Measurements from ENCODE around the gene PILRA. TPM values are rescaled to one million over a fixed set of nuclear protein-coding genes. Genes with fewer than 3 reads are reported as not detected.
"Not testable (repeated sequence)": the region's sequence is repeated elsewhere in the genome, so short reads cannot be mapped to it uniquely, and the experiment has no call there.

Gene PILRA
- polyA plus RNA-seq, 4 donors: 0.81 to 5.0 (median 3.4) TPM

GRCh38 chr7:100443096-100443840, 70.0 kb downstream of the PILRA start:
- no peaks in the 10 kb centered on the region for H3K9me3 ChIP-seq (ENCODE audit: control insufficient read depth in 2 of 2, insufficient read depth in 1 of 2, low read depth in 1 of 2, low read length in 1 of 2)
- no peak for FAIRE-seq
- peaks cover 0 to 5% (median 0%) of the 10 kb centered on the region in 3 donors for H3K36me3 ChIP-seq (ENCODE audit: control insufficient read depth in 3 of 3, insufficient read depth in 2 of 3, low read depth in 1 of 3, low read length in 3 of 3)
- no peak overlapping the region for H3K4me3 ChIP-seq (ENCODE audit: low read depth in 1 of 3, low read length in 3 of 3)
- H3K4me1 ChIP-seq (ENCODE audit: control insufficient read depth in 3 of 3, insufficient read depth in 2 of 3, low read depth in 1 of 3, low read length in 2 of 3): peaks cover 0 to 25% (median 0%) of the 10 kb centered on the region in 3 donors
- peak overlapping the region in 2 of 3 donors; percentile 55 to 86 for H3K27ac ChIP-seq (ENCODE audit: low read depth in 1 of 3, low read length in 2 of 3)
- no peaks in the 10 kb centered on the region for H3K27me3 ChIP-seq (ENCODE audit: control insufficient read depth in 3 of 3, insufficient read depth in 3 of 3, low read length in 3 of 3)
- WGBS, 3 donors: 88 to 90% (median 88%) methylated on average over 9 of the region's 9 CpGs
- peak in 1 of 2 donors; percentile 34 for DNase-seq

- Histone ChIP-seq H3K4me3 (ENCODE audit: low read depth in 1 of 3, low read length in 3 of 3) (no peak overlapping the region), H3K27ac (ENCODE audit: low read depth in 1 of 3, low read length in 2 of 3) (peak overlapping the region; percentile 55 to 86 (median 72)), H3K27me3 (ENCODE audit: control insufficient read depth in 3 of 3, insufficient read depth in 3 of 3, low read length in 3 of 3) (no peaks in the 10 kb centered on the region), H3K36me3 (ENCODE audit: control insufficient read depth in 3 of 3, insufficient read depth in 2 of 3, low read depth in 1 of 3, low read length in 3 of 3) (peaks cover 0 to 5% (median 0%) of the 10 kb centered on the region in 3 donors), H3K4me1 (ENCODE audit: control insufficient read depth in 3 of 3, insufficient read depth in 2 of 3, low read depth in 1 of 3, low read length in 2 of 3) (peaks cover 0 to 25% (median 0%) of the 10 kb centered on the region in 3 donors), H3K9me3 (ENCODE audit: control insufficient read depth in 2 of 2, insufficient read depth in 1 of 2, low read depth in 1 of 2, low read length in 1 of 2) (no peaks in the 10 kb centered on the region)
- WGBS, 3 donors: 37 to 41% (median 38%) methylated on average over 14 of the region's 14 CpGs
- DNase-seq (peak; percentile 75 to 92), FAIRE-seq (no peak)
Measured at GRCh38 chr7:100444311-100445278, 71.3 kb downstream of the PILRA start.

- Histone ChIP-seq H3K27ac (ENCODE audit: low read depth in 1 of 3, low read length in 2 of 3) (no peak overlapping the region), H3K4me1 (ENCODE audit: control insufficient read depth in 3 of 3, insufficient read depth in 2 of 3, low read depth in 1 of 3, low read length in 2 of 3) (peaks cover 0 to 35% (median 0%) of the 10 kb centered on the region in 3 donors), H3K36me3 (ENCODE audit: control insufficient read depth in 3 of 3, insufficient read depth in 2 of 3, low read depth in 1 of 3, low read length in 3 of 3) (peaks cover 0 to 5% (median 0%) of the 10 kb centered on the region in 3 donors), H3K27me3 (ENCODE audit: control insufficient read depth in 3 of 3, insufficient read depth in 3 of 3, low read length in 3 of 3) (no peaks in the 10 kb centered on the region), H3K4me3 (ENCODE audit: low read depth in 1 of 3, low read length in 3 of 3) (no peak overlapping the region), H3K9me3 (ENCODE audit: control insufficient read depth in 2 of 2, insufficient read depth in 1 of 2, low read depth in 1 of 2, low read length in 1 of 2) (no peaks in the 10 kb centered on the region)
- FAIRE-seq (no peak), DNase-seq (no peak)
- 77 to 80% (median 77%) methylated on average over 2 of the region's 2 CpGs for WGBS, 3 donors
Measured at GRCh38 chr7:100446040-100446439, 72.8 kb downstream of the PILRA start.

- 96 to 98% (median 97%) methylated on average over 8 of the region's 8 CpGs for WGBS, 3 donors
- DNase-seq; FAIRE-seq; H3K4me3 ChIP-seq (ENCODE audit: low read depth in 1 of 3, low read length in 3 of 3); H3K9me3 ChIP-seq (ENCODE audit: control insufficient read depth in 2 of 2, insufficient read depth in 1 of 2, low read depth in 1 of 2, low read length in 1 of 2); H3K27me3 ChIP-seq (ENCODE audit: control insufficient read depth in 3 of 3, insufficient read depth in 3 of 3, low read length in 3 of 3); H3K27ac ChIP-seq (ENCODE audit: low read depth in 1 of 3, low read length in 2 of 3); H3K36me3 ChIP-seq (ENCODE audit: control insufficient read depth in 3 of 3, insufficient read depth in 2 of 3, low read depth in 1 of 3, low read length in 3 of 3): not testable (repeated sequence)
- H3K4me1 ChIP-seq (ENCODE audit: control insufficient read depth in 3 of 3, insufficient read depth in 2 of 3, low read depth in 1 of 3, low read length in 2 of 3): peaks cover 0 to 35% (median 0%) of the 10 kb centered on the region in 3 donors
Measured at GRCh38 chr7:100447363-100447762, 74.1 kb downstream of the PILRA start.

GRCh38 chr7:100449190-100449795, 76.0 kb downstream of the PILRA start:
- H3K4me1 ChIP-seq (ENCODE audit: control insufficient read depth in 3 of 3, insufficient read depth in 2 of 3, low read depth in 1 of 3, low read length in 2 of 3): peaks cover 0 to 26% (median 0%) of the 10 kb centered on the region in 3 donors
- no peak overlapping the region for H3K27ac ChIP-seq (ENCODE audit: low read depth in 1 of 3, low read length in 2 of 3)
- no peaks in the 10 kb centered on the region for H3K27me3 ChIP-seq (ENCODE audit: control insufficient read depth in 3 of 3, insufficient read depth in 3 of 3, low read length in 3 of 3)
- DNase-seq (no peak), FAIRE-seq (no peak)
- no peaks in the 10 kb centered on the region for H3K9me3 ChIP-seq (ENCODE audit: control insufficient read depth in 2 of 2, insufficient read depth in 1 of 2, low read depth in 1 of 2, low read length in 1 of 2)
- 67 to 80% (median 69%) methylated on average over 13 of the region's 13 CpGs for WGBS, 3 donors
- H3K36me3 ChIP-seq (ENCODE audit: control insufficient read depth in 3 of 3, insufficient read depth in 2 of 3, low read depth in 1 of 3, low read length in 3 of 3): no peaks in the 10 kb centered on the region
- peak overlapping the region in 1 of 3 donors; percentile 71 for H3K4me3 ChIP-seq (ENCODE audit: low read depth in 1 of 3, low read length in 3 of 3)

Other genes with a start within 250 kb of the PILRA start
- 1 to 10 TPM; 2.0 to 3.3 (median 2.7) TPM for gene MBLAC1, start 246.5 kb upstream of the PILRA start, polyA plus RNA-seq
- 100 to 1,000 TPM; 141 to 370 (median 222) TPM for gene LAMTOR4, start 224.6 kb upstream of the PILRA start, polyA plus RNA-seq
- 10 to 100 TPM; 16.7 to 28.0 (median 23.7) TPM for gene TRAPPC14, start 214.8 kb upstream of the PILRA start, polyA plus RNA-seq
- gene GAL3ST4, start 204.9 kb upstream of the PILRA start, polyA plus RNA-seq: 1 to 10 TPM in 2 of 4 donors, under 1 TPM in 1, not detected in 1; 0.67 to 4.4 (median 1.2) TPM
- 1 to 10 TPM in 1 of 4 donors, under 1 TPM in 1, not detected in 2; 0.94 to 2.1 TPM for gene GPC2, start 196.1 kb upstream of the PILRA start, polyA plus RNA-seq
- gene STAG3, start 195.6 kb upstream of the PILRA start, polyA plus RNA-seq: 1 to 10 TPM in 2 of 4 donors, under 1 TPM in 1, not detected in 1; 0.81 to 9.6 (median 3.6) TPM
- gene PVRIG, start 153.5 kb upstream of the PILRA start, polyA plus RNA-seq: 1 to 10 TPM in 2 of 4 donors, under 1 TPM in 2; 0.45 to 1.2 (median 0.91) TPM
- 1 to 10 TPM in 1 of 4 donors, under 1 TPM in 1, not detected in 2; 0.06 to 3.1 TPM for gene SPDYE3, start 65.8 kb upstream of the PILRA start, polyA plus RNA-seq
- 100 to 1,000 TPM in 1 of 4 donors, 10 to 100 TPM in 3; 39.1 to 117 (median 57.2) TPM for gene PILRB, start 15.4 kb upstream of the PILRA start, polyA plus RNA-seq
- gene ZCWPW1, start 55.2 kb downstream of the PILRA start, polyA plus RNA-seq: 1 to 10 TPM; 1.3 to 6.5 (median 4.8) TPM
- 10 to 100 TPM; 26.8 to 41.1 (median 30.7) TPM for gene MEPCE, start 56.3 kb downstream of the PILRA start, polyA plus RNA-seq
- gene PPP1R35, start 63.0 kb downstream of the PILRA start, polyA plus RNA-seq: 10 to 100 TPM; 27.1 to 62.8 (median 46.8) TPM
- 1 to 10 TPM in 1 of 4 donors, under 1 TPM in 2, not detected in 1; 0.43 to 1.2 (median 0.89) TPM for gene SPACDR, start 90.8 kb downstream of the PILRA start, polyA plus RNA-seq
- 10 to 100 TPM; 31.7 to 57.9 (median 49.6) TPM for gene TSC22D4, start 105.7 kb downstream of the PILRA start, polyA plus RNA-seq
- 1 to 10 TPM in 2 of 4 donors, not detected in 2; 1.1 to 2.3 TPM for gene NYAP1, start 110.4 kb downstream of the PILRA start, polyA plus RNA-seq
- gene AGFG2, start 165.7 kb downstream of the PILRA start, polyA plus RNA-seq: 10 to 100 TPM in 3 of 4 donors, 1 to 10 TPM in 1; 9.5 to 23.9 (median 16.4) TPM
- gene SAP25, start 200.4 kb downstream of the PILRA start, polyA plus RNA-seq: 10 to 100 TPM in 2 of 4 donors, 1 to 10 TPM in 2; 2.0 to 28.2 (median 12.9) TPM
- gene LRCH4, start 212.6 kb downstream of the PILRA start, polyA plus RNA-seq: 100 to 1,000 TPM in 1 of 4 donors, 10 to 100 TPM in 3; 33.4 to 111 (median 55.1) TPM
- gene FBXO24, start 212.8 kb downstream of the PILRA start, polyA plus RNA-seq: 1 to 10 TPM in 1 of 4 donors, under 1 TPM in 1, not detected in 2; 0.55 to 1.1 TPM
- 10 to 100 TPM in 2 of 4 donors, 1 to 10 TPM in 2; 1.9 to 28.5 (median 9.7) TPM for gene PCOLCE, start 228.9 kb downstream of the PILRA start, polyA plus RNA-seq
- gene MOSPD3, start 239.1 kb downstream of the PILRA start, polyA plus RNA-seq: 10 to 100 TPM in 3 of 4 donors, 1 to 10 TPM in 1; 8.4 to 14.9 (median 10.6) TPM